Measurements from ENCODE around the gene FBP1. TPM values are rescaled to one million over a fixed set of nuclear protein-coding genes. Genes with fewer than 3 reads are reported as not detected.

Gene FBP1
- total and polyA plus RNA-seq, 10 of the 15 experiments (the other 5 are each of a cell fraction or from before 2014, with no cell fraction given), result 0.11 to 0.38 (median 0.15) TPM; not detected in 7

DNA sequence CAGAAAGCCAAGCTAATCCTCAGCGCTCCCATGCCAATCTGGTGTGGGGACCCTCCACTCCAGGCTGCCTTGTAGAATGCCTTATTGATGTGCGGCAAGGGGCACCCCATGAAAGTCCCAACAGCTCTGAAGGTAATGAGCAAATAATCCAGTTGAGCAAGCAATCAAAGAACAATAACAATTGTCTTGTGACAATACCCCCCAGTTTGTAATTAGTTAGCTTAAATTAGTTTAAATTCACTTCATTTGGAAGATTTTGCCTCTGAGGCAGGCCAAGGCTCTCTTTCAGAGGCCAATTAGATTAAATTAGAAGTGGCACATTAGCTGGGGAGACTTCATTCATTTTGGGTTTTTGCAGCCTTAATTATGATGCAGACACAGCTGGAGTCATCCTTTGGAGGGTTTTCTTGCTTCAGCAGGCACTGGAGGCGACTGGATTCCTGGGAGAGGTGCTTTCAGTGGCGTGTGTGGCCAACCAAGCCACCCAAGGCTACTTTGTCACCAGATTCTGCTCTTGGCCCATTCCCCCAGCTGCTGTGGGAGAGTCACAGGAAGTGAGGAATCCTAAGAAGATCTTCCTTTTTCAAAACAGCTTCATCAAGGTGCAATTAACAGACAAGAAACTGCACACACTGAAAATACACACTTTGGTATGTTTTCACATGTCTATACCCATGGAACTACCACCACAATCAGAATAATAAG, 17.9 kb upstream of the FBP1 start:
- in situ Hi-C loops (cut with MboI) (no loop called here), intact Hi-C loops (cut with micrococcal nuclease; ENCODE audit: unreplicated experiment) (no loop called here)
- Histone ChIP-seq H3K27ac (ENCODE audit: control insufficient read depth, insufficient read depth) (no peak overlapping the region), H3K4me1 (ENCODE audit: control insufficient read depth, insufficient read depth, low read length) (peaks cover 17% of the 10 kb centered on the region), H3K4me3 (no peak overlapping the region), H3K9ac (ENCODE audit: control insufficient read depth, insufficient read depth, low read length) (no peak overlapping the region), H3K27me3 (replicated peaks in 1 of 2; ENCODE audit: control insufficient read depth in 2 of 2, insufficient read depth in 2 of 2, low read length in 1 of 2) (no peaks in the 10 kb centered on the region), H3K4me2 (ENCODE audit: control insufficient read depth, insufficient read depth) (peak overlapping the region; percentile 49), H3K9me3 (replicated peaks; ENCODE audit: control insufficient read depth, insufficient read depth, low read length) (no peaks in the 10 kb centered on the region), H3K36me3 (ENCODE audit: control insufficient read depth in 2 of 2, insufficient read depth in 2 of 2, low read length in 1 of 2) (no peaks in the 10 kb centered on the region), H2AFZ (ENCODE audit: control insufficient read depth, low read depth, low read length) (peak overlapping the region; percentile 80), H3K79me2 (ENCODE audit: control insufficient read depth, insufficient read depth, low read length) (no peaks in the 10 kb centered on the region), H4K20me1 (ENCODE audit: control insufficient read depth, insufficient read depth) (no peaks in the 10 kb centered on the region)
- BruUV-seq (replicated peaks), result no TSS peak
- DNase-seq (ENCODE audit: low read depth, low spot score) (no peak), FAIRE-seq (no peak), ATAC-seq (no peak)
- RAD21 ChIA-PET (ENCODE audit: unreplicated experiment), result interaction anchor here (1.0 to 1.8 kb wide), 2 partner anchors 12 to 16 kb away, joined by 3 to 10 read pairs; no protein-coding TSS in a partner anchor
- POLR2A ChIA-PET, result interaction anchor here (0.6 to 1.2 kb wide), 2 partner anchors 12 to 22 kb away, joined by 6 to 7 read pairs; no protein-coding TSS in a partner anchor
- CTCF ChIA-PET, result interaction anchor here (1.7 to 4.6 kb wide), 4 partner anchors 11 to 511 kb away, joined by 6 to 47 read pairs (median 10); no protein-coding TSS in a partner anchor
- 93% methylated on average over 4 of the region's 4 CpGs for WGBS (ENCODE audit: insufficient coverage, insufficient replicate concordance, low lambda C conversion rate, missing lambda C conversion rate)
- SMC1A ChIA-PET (ENCODE audit: uncharacterized antibody, unreplicated experiment), result interaction anchor here (0.7 to 1.6 kb wide), 6 partner anchors 9 to 1445 kb away, joined by 3 to 7 read pairs (median 4); no protein-coding TSS in a partner anchor
- TF ChIP-seq ZNF384 (IDR thresholded peaks at IDR 0.05; ENCODE audit: borderline replicate concordance, low read depth, low read length) (no peak), SREBF1 (IDR thresholded peaks at IDR 0.05; ENCODE audit: low read length) (no peak), CEBPZ (IDR thresholded peaks at IDR 0.05; ENCODE audit: low read depth, low read length) (no peak), CHD1 (IDR thresholded peaks at IDR 0.05; ENCODE audit: low read depth, low read length) (no peak), NRF1 (conservative IDR thresholded peaks at IDR 0.05; ENCODE audit: low read depth, low read length) (no peak), BCL3 (IDR thresholded peaks at IDR 0.05; ENCODE audit: borderline replicate concordance, insufficient read depth, low read depth, low read length, poor library complexity, severe bottlenecking) (no peak), WRNIP1 (IDR thresholded peaks at IDR 0.05; ENCODE audit: borderline replicate concordance, low read depth, low read length) (no peak), JUND (IDR thresholded peaks at IDR 0.05; ENCODE audit: low read depth, low read length) (no peak), TBL1XR1 (IDR thresholded peaks at IDR 0.05; ENCODE audit: low read depth, low read length) (no peak), NFYB (IDR thresholded peaks at IDR 0.05; ENCODE audit: insufficient read depth, low read depth, low read length) (no peak), ZNF274 (IDR thresholded peaks at IDR 0.05; ENCODE audit: insufficient read depth, insufficient read length) (no peak), NBN (IDR thresholded peaks at IDR 0.05) (no peak), RB1 (IDR thresholded peaks at IDR 0.05; ENCODE audit: borderline replicate concordance) (no peak)
- TF ChIP-seq, protein P1, sequence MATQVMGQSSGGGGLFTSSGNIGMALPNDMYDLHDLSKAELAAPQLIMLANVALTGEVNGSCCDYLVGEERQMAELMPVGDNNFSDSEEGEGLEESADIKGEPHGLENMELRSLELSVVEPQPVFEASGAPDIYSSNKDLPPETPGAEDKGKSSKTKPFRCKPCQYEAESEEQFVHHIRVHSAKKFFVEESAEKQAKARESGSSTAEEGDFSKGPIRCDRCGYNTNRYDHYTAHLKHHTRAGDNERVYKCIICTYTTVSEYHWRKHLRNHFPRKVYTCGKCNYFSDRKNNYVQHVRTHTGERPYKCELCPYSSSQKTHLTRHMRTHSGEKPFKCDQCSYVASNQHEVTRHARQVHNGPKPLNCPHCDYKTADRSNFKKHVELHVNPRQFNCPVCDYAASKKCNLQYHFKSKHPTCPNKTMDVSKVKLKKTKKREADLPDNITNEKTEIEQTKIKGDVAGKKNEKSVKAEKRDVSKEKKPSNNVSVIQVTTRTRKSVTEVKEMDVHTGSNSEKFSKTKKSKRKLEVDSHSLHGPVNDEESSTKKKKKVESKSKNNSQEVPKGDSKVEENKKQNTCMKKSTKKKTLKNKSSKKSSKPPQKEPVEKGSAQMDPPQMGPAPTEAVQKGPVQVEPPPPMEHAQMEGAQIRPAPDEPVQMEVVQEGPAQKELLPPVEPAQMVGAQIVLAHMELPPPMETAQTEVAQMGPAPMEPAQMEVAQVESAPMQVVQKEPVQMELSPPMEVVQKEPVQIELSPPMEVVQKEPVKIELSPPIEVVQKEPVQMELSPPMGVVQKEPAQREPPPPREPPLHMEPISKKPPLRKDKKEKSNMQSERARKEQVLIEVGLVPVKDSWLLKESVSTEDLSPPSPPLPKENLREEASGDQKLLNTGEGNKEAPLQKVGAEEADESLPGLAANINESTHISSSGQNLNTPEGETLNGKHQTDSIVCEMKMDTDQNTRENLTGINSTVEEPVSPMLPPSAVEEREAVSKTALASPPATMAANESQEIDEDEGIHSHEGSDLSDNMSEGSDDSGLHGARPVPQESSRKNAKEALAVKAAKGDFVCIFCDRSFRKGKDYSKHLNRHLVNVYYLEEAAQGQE (IDR thresholded peaks at IDR 0.05; ENCODE audit: low read depth, low read length), result no peak

All from GM12878 (cell line).